SK-N-SH treated with all-trans-retinoic acid at 6 μM for 48 hours (cell line): ENCODE data around the gene TKTL1.
"Not testable (repeated sequence)": the region's sequence is repeated elsewhere in the genome, so short reads cannot be mapped to it uniquely, and the experiment has no call there.

Source experiments
- ATAC-seq: fragments of 200-7000 bp; cut with Tn5 transposase; 3 replicates; pipeline ENCODE4 v1.9.1; 2020; ENCODE audit warnings: mild to moderate bottlenecking, moderate library complexity
- ARNTL ChIP-seq: fragments of 450-650 bp; formaldehyde crosslinking; IDR thresholded peaks from 2 replicates; pipeline ENCODE4 v1.5.0; 2020; ENCODE audit warnings: low read depth, mild to moderate bottlenecking, moderate library complexity, borderline replicate concordance
- BACH2 ChIP-seq: fragments of 250-450 bp; sonication (Bioruptor Pico); IDR thresholded peaks from 2 replicates; pipeline ENCODE4 v1.9.0; 2021; ENCODE audit warnings: mild to moderate bottlenecking, borderline replicate concordance
- CSDC2 ChIP-seq: fragments of 250-450 bp; sonication (Bioruptor Pico); IDR thresholded peaks from 2 replicates; pipeline ENCODE4 v1.5.0; 2020; ENCODE audit warnings: mild to moderate bottlenecking, moderate library complexity
- ISL1 ChIP-seq: fragments of 250-450 bp; sonication (Bioruptor Pico); IDR thresholded peaks from 2 replicates; pipeline ENCODE4 v2.1.2; 2022; ENCODE audit warnings: mild to moderate bottlenecking, moderate library complexity
- PPARA ChIP-seq: fragments of 250-450 bp; sonication (Bioruptor Pico); IDR thresholded peaks from 2 replicates; pipeline ENCODE4 v1.5.0; 2020; ENCODE audit warnings: mild to moderate bottlenecking, borderline replicate concordance
- RARB ChIP-seq: fragments of 250-450 bp; sonication (Bioruptor Pico); IDR thresholded peaks from 2 replicates; pipeline ENCODE4 v1.8.0; 2021; ENCODE audit warnings: mild to moderate bottlenecking, moderate library complexity
- ZC3H10 ChIP-seq: fragments of 250-450 bp; sonication (Bioruptor Pico); IDR thresholded peaks from 2 replicates; pipeline ENCODE4 v1.5.1; 2021; ENCODE audit warnings: mild to moderate bottlenecking, moderate library complexity
- ZFP3 ChIP-seq: fragments of 250-450 bp; sonication (Bioruptor Pico); IDR thresholded peaks from 2 replicates; pipeline ENCODE4 v1.5.0; 2020; ENCODE audit warnings: mild to moderate bottlenecking, moderate library complexity
- ZFP30 ChIP-seq: fragments of 450-650 bp; formaldehyde crosslinking; IDR thresholded peaks from 2 replicates; pipeline ENCODE4 v1.5.0; 2022; ENCODE audit warnings: mild to moderate bottlenecking, moderate library complexity
- ZNF565 ChIP-seq: fragments of 450-650 bp; formaldehyde crosslinking; conservative IDR thresholded peaks from 2 replicates; pipeline ENCODE4 v1.5.0; 2020; ENCODE audit warnings: low read depth, mild to moderate bottlenecking, moderate library complexity
- ZNF70 ChIP-seq: fragments of 450-650 bp; formaldehyde crosslinking; IDR thresholded peaks from 2 replicates; pipeline ENCODE4 v1.5.0; 2020; ENCODE audit warnings: mild to moderate bottlenecking, moderate library complexity
- ZNF8 ChIP-seq: fragments of 450-650 bp; formaldehyde crosslinking; IDR thresholded peaks from 2 replicates; pipeline ENCODE4 v1.5.0; 2020; ENCODE audit warnings: mild to moderate bottlenecking, moderate library complexity
- TF ChIP-seq, protein P1 (sequence below): fragments of 250-450 bp; sonication (Bioruptor Pico); IDR thresholded peaks from 2 replicates; pipeline ENCODE4 v1.5.1; 2021; ENCODE audit warnings: mild to moderate bottlenecking, moderate library complexity
- TF ChIP-seq, protein P2 (sequence below): fragments of 250-450 bp; sonication (Bioruptor Pico); IDR thresholded peaks from 2 replicates; pipeline ENCODE4 v1.8.0; 2020; ENCODE audit warnings: mild to moderate bottlenecking, moderate library complexity, borderline replicate concordance
- TF ChIP-seq, protein P3 (sequence below): fragments of 250-450 bp; sonication (Bioruptor Pico); IDR thresholded peaks from 2 replicates; pipeline ENCODE4 v1.5.0; 2020; ENCODE audit warnings: mild to moderate bottlenecking, moderate library complexity
- TF ChIP-seq, protein P4 (sequence below): fragments of 250-450 bp; sonication (Bioruptor Pico); IDR thresholded peaks from 2 replicates; pipeline ENCODE4 v1.8.0; 2021; ENCODE audit warnings: low read depth, mild to moderate bottlenecking, moderate library complexity, borderline replicate concordance

TKTL1 gene, protein sequence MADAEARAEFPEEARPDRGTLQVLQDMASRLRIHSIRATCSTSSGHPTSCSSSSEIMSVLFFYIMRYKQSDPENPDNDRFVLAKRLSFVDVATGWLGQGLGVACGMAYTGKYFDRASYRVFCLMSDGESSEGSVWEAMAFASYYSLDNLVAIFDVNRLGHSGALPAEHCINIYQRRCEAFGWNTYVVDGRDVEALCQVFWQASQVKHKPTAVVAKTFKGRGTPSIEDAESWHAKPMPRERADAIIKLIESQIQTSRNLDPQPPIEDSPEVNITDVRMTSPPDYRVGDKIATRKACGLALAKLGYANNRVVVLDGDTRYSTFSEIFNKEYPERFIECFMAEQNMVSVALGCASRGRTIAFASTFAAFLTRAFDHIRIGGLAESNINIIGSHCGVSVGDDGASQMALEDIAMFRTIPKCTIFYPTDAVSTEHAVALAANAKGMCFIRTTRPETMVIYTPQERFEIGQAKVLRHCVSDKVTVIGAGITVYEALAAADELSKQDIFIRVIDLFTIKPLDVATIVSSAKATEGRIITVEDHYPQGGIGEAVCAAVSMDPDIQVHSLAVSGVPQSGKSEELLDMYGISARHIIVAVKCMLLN

DNA sequence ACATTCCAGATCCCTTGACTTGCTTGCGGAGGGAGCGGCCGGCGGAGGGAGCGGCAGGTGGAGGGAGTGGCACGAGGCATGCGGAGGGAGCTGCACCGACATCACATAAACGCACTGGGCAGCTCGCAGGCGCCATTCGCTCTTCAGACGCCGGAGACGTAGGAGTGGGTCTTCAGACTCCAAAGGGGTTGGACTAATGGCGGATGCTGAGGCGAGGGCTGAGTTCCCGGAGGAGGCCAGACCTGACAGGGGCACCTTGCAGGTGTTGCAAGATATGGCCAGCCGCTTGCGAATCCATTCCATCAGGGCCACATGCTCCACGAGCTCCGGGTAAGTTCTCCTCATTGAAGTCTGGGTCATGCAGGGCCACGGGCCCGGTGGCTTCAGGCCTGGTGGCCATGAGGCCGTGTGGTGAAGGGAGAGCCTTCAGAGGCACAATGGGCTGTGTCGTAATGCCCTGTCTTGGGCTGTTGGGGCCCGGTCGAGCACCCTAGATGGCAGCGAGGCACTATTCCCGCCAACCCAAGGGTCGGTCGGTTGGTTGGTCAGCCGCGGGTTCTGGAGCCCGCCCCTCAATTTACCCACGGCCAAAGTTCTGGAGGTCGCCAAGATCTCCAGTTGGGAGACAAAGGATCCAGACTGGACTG, at the start of gene TKTL1:
TSS of gene TKTL1 (plus strand) at position 132 of the 647 bp plus-strand sequence. CDS start at position 197, 65 bp downstream.
- ATAC-seq = no peak

DNA sequence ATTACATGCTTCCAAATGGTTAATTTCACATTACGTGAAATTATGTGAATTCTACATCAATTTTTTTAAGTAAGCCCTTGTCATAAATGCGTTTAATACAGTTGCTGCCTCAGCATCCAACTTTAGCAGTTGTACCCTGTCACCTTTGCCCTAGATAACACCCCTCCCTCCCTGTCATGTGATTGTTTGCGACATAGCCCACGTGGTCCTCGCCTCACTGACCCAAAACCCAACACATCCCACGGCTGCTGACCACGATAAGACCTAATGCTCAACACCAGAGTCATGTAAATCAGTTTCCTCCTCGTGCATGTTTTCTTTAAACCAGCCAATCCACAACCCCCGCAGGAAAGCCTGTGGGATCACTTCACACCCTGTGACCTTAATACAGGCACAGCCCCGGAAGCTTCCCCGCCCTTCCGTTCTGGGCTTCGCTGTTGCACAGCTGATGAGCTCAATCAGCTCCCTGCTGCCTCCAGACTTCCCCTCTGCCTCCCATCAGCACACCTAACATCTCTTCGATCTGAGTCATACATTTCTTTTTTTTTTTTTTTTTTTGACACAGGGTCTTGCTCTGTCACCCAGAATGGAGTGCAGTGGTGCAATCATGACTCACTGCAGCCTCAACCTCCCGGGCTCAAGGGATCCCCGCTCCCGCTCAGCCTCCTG, 48.1 kb upstream of the TKTL1 start:
- not testable (repeated sequence) for ATAC-seq

More for the DNA sequence above, at the start of gene TKTL1:
- TF ChIP-seq, protein P1, sequence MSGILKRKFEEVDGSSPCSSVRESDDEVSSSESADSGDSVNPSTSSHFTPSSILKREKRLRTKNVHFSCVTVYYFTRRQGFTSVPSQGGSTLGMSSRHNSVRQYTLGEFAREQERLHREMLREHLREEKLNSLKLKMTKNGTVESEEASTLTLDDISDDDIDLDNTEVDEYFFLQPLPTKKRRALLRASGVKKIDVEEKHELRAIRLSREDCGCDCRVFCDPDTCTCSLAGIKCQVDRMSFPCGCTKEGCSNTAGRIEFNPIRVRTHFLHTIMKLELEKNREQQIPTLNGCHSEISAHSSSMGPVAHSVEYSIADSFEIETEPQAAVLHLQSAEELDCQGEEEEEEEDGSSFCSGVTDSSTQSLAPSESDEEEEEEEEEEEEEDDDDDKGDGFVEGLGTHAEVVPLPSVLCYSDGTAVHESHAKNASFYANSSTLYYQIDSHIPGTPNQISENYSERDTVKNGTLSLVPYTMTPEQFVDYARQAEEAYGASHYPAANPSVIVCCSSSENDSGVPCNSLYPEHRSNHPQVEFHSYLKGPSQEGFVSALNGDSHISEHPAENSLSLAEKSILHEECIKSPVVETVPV (CRISPR knock-in tag) = no peak
- no peak for TF ChIP-seq ARNTL
- TF ChIP-seq ISL1 (CRISPR knock-in tag) = no peak
- TF ChIP-seq PPARA (CRISPR knock-in tag) = no peak
- TF ChIP-seq, protein P2, sequence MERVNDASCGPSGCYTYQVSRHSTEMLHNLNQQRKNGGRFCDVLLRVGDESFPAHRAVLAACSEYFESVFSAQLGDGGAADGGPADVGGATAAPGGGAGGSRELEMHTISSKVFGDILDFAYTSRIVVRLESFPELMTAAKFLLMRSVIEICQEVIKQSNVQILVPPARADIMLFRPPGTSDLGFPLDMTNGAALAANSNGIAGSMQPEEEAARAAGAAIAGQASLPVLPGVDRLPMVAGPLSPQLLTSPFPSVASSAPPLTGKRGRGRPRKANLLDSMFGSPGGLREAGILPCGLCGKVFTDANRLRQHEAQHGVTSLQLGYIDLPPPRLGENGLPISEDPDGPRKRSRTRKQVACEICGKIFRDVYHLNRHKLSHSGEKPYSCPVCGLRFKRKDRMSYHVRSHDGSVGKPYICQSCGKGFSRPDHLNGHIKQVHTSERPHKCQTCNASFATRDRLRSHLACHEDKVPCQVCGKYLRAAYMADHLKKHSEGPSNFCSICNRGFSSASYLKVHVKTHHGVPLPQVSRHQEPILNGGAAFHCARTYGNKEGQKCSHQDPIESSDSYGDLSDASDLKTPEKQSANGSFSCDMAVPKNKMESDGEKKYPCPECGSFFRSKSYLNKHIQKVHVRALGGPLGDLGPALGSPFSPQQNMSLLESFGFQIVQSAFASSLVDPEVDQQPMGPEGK = no peak
- no peak for TF ChIP-seq RARB (CRISPR knock-in tag)
- no peak for TF ChIP-seq ZFP30 (CRISPR knock-in tag)
- TF ChIP-seq, protein P3, sequence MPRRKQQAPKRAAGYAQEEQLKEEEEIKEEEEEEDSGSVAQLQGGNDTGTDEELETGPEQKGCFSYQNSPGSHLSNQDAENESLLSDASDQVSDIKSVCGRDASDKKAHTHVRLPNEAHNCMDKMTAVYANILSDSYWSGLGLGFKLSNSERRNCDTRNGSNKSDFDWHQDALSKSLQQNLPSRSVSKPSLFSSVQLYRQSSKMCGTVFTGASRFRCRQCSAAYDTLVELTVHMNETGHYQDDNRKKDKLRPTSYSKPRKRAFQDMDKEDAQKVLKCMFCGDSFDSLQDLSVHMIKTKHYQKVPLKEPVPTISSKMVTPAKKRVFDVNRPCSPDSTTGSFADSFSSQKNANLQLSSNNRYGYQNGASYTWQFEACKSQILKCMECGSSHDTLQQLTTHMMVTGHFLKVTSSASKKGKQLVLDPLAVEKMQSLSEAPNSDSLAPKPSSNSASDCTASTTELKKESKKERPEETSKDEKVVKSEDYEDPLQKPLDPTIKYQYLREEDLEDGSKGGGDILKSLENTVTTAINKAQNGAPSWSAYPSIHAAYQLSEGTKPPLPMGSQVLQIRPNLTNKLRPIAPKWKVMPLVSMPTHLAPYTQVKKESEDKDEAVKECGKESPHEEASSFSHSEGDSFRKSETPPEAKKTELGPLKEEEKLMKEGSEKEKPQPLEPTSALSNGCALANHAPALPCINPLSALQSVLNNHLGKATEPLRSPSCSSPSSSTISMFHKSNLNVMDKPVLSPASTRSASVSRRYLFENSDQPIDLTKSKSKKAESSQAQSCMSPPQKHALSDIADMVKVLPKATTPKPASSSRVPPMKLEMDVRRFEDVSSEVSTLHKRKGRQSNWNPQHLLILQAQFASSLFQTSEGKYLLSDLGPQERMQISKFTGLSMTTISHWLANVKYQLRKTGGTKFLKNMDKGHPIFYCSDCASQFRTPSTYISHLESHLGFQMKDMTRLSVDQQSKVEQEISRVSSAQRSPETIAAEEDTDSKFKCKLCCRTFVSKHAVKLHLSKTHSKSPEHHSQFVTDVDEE (CRISPR knock-in tag) = no peak
- TF ChIP-seq, protein P4, sequence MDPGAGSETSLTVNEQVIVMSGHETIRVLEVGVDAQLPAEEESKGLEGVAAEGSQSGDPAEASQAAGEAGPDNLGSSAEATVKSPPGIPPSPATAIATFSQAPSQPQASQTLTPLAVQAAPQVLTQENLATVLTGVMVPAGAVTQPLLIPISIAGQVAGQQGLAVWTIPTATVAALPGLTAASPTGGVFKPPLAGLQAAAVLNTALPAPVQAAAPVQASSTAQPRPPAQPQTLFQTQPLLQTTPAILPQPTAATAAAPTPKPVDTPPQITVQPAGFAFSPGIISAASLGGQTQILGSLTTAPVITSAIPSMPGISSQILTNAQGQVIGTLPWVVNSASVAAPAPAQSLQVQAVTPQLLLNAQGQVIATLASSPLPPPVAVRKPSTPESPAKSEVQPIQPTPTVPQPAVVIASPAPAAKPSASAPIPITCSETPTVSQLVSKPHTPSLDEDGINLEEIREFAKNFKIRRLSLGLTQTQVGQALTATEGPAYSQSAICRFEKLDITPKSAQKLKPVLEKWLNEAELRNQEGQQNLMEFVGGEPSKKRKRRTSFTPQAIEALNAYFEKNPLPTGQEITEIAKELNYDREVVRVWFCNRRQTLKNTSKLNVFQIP (CRISPR knock-in tag) = no peak
- no peak for TF ChIP-seq ZC3H10 (CRISPR knock-in tag)
- TF ChIP-seq ZNF8 (CRISPR knock-in tag) = no peak
- no peak for TF ChIP-seq ZFP3 (CRISPR knock-in tag)
- no peak for TF ChIP-seq CSDC2 (CRISPR knock-in tag)
- TF ChIP-seq BACH2 (CRISPR knock-in tag) = no peak
- no peak for TF ChIP-seq ZNF565 (CRISPR knock-in tag)
- TF ChIP-seq ZNF70 = no peak
- TF ChIP-seq, all 23 proteins: peak for 0

DNA sequence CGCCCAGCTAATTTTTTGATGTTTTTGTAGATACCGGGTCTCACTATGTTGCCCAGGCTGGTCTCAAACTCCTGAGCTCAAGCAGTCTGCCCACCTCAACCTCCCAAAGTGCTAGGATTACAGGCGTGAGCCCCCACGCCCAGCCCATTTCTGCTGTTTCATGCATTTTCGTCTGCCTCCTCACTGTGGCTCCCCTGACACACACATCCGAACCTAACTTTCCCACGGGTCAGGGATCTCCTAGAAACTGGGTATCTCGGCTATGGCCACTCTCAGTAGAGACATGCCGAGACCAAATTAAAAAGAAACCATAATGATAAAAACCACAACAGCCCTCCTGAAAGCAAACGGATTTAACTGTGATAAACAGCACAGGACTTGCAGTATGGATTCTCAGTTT, 47.5 kb upstream of the TKTL1 start:
- not testable (repeated sequence) for ATAC-seq

DNA sequence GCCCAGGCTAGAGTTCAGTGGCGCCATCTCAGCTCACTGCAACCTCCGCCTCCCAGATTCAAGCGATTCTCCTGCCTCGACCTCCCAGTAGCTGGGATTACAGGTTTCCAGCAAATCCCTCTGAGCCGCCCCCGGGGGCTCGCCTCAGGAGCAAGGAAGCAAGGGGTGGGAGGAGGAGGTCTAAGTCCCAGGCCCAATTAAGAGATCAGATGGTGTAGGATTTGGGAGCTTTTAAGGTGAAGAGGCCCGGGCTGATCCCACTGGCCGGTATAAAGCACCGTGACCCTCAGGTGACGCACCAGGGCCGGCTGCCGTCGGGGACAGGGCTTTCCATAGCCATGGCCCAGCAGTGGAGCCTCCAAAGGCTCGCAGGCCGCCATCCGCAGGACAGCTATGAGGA, 38.3 kb upstream of the TKTL1 start, which contains the start of gene OPN1MW3:
TSS of gene OPN1MW3 (plus strand) at position 301 of the 400 bp plus-strand sequence. CDS start at position 339, 38 bp downstream.
- ATAC-seq = not testable (repeated sequence)

DNA sequence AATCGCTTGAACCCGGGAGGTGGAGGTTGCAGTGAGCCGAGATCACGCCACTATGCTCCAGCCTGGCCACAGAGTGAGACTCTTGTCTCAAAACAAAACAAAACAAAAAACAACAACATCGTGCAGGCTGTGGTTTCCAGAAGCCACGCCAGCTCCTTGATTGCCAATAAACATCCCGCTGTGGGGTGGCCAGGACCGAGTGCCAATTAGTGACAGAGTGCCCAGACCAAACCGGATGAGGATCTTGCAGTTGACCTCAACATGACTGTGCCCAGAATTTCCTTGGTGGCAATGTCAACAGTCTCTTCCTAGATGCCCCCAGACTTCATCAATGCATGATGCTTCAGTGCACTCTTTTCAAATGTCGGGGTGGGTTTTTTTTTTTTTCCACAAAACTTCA, 36.9 kb upstream of the TKTL1 start:
- not testable (repeated sequence) for ATAC-seq

DNA sequence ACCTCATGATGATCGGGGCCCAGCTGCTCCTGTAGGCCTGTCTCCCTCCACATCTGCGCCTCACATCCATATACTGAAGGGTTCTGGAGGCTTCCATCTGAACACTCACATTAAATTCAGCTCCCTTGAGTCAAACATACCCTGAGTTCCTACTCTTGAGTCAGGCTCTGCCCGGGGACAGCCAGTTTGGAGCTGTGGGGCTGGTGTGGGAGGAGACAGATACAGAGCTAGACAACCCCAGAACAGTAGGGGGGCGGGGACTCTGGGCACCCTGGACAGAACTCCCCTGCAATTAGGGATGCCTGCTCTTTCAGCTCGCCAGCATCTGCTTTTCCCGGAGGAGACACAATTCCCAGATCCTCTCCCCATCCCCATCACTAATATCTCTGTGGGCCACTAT, 32.5 kb upstream of the TKTL1 start:
- not testable (repeated sequence) for ATAC-seq

DNA sequence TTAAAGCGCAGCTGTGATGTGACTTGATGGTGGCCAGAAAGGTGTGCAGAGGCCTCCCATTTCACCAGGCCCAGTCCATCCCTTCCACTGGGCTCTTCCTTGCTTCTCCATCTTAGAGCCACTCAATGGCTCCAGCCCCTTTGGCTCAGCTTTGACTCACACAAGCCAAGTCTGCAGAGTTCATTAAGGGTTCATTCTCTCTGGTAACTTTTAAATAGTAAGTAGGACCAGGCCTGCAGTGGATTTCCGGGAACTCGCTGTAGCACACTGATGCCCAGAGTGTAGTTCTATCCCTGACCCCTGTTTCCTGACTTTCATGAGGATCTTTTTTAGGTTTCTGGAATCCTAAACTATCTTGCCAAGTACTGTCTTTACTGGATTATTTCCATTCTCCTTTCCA, 26.4 kb upstream of the TKTL1 start:
- ATAC-seq = not testable (repeated sequence)

DNA sequence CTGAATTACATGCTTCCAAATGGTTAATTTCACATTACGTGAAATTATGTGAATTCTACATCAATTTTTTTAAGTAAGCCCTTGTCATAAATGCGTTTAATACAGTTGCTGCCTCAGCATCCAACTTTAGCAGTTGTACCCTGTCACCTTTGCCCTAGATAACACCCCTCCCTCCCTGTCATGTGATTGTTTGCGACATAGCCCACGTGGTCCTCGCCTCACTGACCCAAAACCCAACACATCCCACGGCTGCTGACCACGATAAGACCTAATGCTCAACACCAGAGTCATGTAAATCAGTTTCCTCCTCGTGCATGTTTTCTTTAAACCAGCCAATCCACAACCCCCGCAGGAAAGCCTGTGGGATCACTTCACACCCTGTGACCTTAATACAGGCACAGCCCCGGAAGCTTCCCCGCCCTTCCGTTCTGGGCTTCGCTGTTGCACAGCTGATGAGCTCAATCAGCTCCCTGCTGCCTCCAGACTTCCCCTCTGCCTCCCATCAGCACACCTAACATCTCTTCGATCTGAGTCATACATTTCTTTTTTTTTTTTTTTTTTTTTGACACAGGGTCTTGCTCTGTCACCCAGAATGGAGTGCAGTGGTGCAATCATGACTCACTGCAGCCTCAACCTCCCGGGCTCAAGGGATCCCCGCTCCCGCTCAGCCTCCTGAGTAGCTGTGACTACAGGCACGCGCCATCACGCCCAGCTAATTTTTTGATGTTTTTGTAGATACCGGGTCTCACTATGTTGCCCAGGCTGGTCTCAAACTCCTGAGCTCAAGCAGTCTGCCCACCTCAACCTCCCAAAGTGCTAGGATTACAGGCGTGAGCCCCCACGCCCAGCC, 10.9 kb upstream of the TKTL1 start:
- ATAC-seq = not testable (repeated sequence)

DNA sequence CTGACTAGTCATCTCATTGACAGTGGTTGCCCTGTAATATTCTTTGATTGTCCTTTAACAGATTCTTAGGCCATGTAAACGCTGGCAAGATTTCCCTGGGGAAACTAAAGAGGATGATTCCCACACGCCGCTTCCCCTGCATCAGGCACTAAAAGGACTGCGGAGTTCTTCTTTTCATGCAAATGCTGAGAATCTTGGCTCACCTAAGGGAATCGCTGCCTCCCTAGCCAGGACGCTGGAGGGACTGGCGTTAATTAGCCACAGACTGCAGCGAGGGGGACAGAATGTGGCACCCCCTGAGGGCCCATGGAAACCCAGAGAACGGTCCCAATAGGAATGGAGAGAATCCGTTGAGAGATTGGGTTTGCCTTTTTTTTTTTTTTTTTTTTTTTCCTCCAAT, 9.2 kb upstream of the TKTL1 start:
- not testable (repeated sequence) for ATAC-seq
